Measurements from ENCODE around the gene COL6A5.

DNA sequence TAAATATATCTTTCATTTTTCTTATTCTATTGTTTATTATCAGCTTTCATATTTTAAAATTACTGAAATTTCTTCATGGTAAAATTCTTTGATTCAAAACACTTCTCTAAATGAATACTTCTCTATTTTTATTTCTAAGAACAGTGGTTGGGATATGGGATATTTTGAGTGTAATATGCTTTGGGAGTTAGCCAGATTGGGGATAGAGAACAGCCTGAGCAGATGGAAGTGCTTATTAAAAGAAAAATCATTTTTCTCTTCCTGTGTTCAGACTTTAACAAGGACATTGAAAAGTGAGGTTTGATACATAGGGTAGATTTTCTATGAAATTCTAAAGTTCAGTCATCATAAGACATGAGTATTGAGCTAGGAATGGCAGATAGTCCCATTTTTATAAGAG lies 84.8 kb downstream of the COL6A5 start:
- TF ChIP-seq SP1 (IDR thresholded peaks at IDR 0.05; ENCODE audit: low read depth) = no peak
- TF ChIP-seq ZNF274 (IDR thresholded peaks at IDR 0.05; ENCODE audit: low read depth, low read length) = no peak
- TF ChIP-seq, protein P1, sequence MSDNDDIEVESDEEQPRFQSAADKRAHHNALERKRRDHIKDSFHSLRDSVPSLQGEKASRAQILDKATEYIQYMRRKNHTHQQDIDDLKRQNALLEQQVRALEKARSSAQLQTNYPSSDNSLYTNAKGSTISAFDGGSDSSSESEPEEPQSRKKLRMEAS (IDR thresholded peaks at IDR 0.05) = no peak
- no peak for TF ChIP-seq ATF3 (IDR thresholded peaks at IDR 0.05)
- TF ChIP-seq CBX3 (IDR thresholded peaks at IDR 0.05; ENCODE audit: low read depth) = no peak
- TF ChIP-seq POLR2A (IDR thresholded peaks at IDR 0.05; ENCODE audit: borderline replicate concordance, extremely low read depth, insufficient read depth, insufficient read length) = no peak
- no peak for TF ChIP-seq RAD21 (IDR thresholded peaks at IDR 0.05; ENCODE audit: low read depth)
- TF ChIP-seq, protein P2, sequence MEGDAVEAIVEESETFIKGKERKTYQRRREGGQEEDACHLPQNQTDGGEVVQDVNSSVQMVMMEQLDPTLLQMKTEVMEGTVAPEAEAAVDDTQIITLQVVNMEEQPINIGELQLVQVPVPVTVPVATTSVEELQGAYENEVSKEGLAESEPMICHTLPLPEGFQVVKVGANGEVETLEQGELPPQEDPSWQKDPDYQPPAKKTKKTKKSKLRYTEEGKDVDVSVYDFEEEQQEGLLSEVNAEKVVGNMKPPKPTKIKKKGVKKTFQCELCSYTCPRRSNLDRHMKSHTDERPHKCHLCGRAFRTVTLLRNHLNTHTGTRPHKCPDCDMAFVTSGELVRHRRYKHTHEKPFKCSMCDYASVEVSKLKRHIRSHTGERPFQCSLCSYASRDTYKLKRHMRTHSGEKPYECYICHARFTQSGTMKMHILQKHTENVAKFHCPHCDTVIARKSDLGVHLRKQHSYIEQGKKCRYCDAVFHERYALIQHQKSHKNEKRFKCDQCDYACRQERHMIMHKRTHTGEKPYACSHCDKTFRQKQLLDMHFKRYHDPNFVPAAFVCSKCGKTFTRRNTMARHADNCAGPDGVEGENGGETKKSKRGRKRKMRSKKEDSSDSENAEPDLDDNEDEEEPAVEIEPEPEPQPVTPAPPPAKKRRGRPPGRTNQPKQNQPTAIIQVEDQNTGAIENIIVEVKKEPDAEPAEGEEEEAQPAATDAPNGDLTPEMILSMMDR (IDR thresholded peaks at IDR 0.05 in 2 of 3, conservative IDR thresholded peaks at IDR 0.05 in 1 of 3; ENCODE audit: borderline replicate concordance in 1 of 3, insufficient read depth in 1 of 3, low read depth in 2 of 3, low read length in 2 of 3) = no peak
- TF ChIP-seq ZFX (IDR thresholded peaks at IDR 0.05) = no peak
